NCI-H187 (cell line): Measurements from ENCODE around the gene GSE1.

Source experiments
- DNase-seq, 2 experiments: peaks; one replicate each; lab custom pipeline; 2025; lab: John Stamatoyannopoulos, UW

Gene GSE1

DNA sequence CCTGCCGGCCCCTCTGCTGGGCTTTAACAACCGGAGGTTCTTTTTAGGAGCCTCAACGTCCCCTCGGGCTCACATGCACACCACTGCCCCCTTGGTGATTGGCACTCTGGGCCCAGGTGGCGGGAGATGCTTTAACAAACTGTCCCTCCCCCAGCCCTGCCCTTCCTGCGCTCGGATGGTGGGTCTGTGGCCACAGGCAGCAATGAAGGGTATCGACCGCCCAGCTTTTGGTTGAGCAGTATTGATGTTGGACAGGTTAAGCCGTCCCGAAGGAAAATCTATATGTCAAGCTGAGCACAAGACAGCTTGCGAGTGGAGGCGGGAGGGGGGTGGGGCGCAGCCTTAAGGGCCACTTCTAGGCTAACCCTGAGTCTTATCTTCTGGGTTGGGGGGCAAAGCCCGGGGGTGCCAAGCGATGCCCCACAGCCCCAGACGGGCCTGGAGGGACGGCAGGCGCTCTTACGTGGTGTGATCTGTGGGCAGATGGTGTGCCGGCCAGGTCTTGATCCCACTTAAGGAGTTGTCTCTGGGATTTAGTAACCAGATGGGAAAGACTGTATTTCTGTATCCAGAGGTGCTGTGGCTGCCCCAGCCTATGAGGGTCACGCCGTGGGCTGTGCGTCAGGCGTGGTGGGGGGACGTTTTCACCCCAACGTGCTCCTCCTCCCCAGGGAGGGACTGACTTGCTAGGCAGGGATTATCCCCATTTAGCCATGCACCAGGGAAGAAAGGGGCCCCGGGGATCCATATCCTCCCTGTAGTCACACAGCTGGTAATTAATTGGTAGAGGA lies 6.2 kb downstream of the GSE1 start:
- no peak for DNase-seq

DNA sequence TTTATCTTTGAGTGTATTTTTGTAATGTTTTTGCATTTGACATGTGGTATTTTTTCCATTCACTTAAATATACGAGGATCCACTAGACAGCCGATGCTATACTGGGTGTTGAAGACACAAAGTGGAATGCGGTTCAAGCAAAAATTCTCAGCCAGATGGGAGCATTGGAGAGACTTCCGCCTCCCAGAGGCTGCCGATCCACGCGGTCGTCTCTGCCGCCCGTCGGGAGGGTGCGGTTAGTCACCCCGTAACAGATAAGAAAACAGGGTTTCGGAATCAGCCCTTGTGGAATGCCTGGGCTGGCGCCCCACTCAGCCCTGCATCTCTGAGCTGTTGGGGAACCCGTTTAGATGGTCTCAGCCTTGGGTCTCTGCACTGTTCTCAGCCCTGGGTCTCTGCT lies 7.3 kb downstream of the GSE1 start:
- DNase-seq: no peak

DNA sequence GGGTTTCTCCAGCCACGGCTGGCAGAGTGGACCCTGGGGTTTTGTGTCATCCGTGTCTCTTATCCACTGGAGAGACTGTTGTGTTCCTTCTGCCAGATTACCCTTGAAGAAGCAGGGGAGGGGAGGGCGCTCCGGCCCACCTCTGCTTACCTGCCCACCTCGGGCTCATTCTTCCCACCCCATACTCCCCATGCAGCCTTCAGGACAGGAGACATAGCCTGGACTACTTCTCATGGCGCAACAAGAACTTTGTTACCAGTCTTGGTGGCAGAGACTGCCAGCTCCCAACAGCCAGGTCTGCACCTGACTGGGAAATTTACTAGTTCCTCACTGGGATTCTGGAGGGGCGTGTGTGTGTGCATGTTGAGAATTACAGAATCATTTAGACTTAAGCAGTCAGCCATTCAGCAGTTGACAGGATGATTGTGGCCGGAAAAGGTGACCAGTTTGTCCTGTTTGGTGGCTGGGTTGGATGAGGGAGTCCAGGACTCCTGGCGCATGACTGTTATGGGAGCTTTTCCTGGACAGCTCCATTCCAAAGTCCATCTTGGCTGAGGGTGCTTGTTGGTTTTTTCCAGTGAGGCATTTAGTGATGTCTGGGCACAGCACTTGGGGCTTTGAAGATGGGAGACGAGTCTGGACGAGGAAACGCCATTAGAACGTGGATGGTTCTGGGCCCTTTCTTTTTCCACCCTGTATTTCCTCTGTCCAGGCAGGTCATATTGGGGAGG lies 8.7 kb downstream of the GSE1 start:
- DNase-seq: no peak

DNA sequence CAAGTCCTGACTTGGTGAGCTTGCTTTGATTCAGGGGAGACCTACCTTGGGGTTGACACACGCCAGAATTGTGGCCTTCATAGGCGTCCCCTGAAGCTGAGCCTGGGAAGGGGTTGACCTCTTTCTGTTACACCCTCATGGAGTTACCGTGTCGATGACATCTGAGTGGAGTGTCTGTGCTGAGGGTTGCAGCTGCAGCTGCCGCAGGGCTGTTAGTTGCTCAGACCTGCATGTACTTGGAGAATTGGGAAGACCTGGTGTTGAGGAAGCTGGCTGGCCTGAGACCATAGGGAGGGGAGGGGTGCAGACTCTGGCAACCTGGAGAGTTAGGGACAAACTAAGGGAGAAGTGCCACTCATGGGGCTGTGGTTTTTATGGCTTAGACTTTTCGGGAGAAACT lies 9.6 kb downstream of the GSE1 start:
- DNase-seq: no peak

DNA sequence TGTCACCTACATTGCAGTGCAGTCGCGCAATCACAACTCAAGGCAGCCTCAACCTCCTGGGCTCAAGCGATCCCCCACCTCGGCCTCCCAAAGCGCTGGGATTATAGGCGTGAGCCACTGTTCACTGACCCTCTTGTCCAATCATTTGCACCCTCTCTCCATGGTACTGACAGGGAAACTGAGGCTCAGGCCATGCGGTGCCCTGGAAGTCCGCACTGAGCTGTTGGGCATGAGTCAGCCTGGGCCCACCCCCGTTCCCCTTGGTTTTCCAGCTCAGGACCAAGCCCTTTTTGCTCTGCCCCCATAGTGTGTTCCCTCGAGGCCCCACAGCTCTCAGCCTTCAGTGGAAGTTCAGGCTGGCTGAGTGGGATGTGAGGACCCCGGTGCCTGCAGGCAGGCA lies 10.1 kb downstream of the GSE1 start:
- no peak for DNase-seq

DNA sequence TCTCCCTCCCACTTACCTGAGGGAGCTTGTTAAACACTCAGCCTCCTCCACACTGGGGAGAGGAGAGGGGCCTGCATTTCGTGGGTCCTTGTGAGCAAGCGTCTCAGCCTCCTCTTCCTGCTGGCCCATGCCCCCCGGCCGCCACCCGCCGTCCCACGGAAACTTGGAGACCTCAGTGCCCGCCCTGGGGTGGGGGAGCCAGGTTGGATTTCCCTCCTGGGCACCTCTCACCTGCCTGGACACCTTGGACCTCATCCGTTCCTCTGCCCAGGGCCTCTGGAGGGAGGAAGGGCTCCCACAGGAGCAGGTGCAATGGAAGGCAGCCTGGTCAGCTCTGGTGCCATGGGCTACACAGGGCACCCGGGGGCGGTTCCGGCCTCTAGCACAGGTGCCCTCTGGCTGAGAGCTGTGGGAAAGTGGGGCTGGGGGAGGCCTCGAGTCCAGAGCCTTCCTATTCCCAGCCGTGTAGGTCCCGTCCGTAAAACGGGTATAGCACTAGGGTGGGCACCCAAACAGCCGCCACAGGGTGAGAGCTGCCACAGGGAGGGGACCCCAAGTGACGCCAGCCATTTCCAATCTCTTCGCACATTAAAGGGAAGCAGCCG lies 11.0 kb downstream of the GSE1 start:
- DNase-seq: no peak

DNA sequence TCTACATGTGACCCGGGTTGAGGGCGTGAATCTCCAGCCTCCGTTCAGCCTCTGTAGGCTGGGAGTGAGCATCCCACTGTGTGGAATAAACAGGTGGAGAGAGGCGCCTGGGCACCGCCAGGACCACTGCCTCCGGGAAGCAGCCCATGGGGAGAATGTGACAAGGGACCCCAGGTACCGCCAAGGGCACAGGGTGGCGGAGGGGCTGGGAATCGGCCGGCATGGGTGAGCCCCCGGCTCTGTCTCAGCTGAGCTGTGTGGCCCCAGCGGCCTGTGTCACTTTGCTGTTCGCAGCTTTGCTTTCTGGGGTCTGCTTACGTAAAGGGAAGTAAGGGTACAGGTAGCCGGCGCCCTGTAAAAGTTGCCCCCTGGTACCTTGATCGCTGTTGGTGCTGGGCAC lies 11.5 kb downstream of the GSE1 start:
- DNase-seq: no peak

DNA sequence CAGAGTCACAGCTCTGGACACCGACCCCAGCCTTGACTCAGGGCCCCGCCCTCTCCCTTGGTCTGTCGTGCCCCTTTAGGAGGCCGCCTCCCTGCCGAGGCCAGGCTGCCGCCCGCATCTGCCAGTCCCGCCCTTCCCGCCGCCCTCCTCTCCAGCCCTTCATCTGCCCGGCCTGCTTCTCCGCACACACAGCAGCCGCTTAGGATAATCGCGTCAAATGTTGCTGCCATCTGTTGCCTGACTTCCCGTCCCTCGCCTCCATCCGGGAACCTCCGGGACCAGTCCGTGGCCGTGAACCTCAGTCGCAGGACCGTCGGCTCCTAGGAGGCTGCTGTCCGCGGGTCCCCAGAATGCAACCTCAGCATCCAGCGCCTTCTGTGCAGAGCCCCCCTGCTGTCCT lies 11.9 kb downstream of the GSE1 start:
- DNase-seq: no peak

DNA sequence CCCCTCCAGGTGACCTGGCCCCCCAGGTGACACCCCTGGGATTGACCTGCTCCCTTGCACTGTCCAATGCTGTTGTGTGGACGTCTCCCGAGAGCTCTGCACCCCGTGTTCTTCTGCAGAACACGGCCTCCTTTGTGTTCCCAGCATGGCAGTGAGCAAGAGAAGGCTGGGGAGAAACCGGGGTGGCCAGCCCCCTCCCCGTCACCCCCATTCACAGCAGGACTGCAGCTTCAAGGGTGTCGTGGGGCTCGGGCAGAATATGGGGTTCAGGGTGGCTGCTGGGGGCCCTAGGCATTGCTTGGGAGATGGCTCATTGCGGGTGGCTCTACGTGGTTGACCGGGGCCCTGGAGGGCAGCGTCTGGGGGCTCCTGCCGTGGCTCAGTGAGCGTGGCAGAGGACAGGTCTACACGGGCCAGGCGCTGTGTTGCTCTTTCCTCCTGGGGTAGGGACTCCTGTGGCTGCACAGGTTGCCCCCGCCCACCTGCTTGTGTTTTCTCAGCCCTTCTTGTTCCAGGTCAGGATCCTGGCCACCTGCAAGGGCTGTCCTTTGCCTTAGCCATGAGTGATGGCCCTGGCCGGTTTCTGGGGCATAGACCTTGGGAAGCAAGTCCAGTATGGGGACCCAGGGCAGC lies 12.5 kb downstream of the GSE1 start:
- DNase-seq: no peak

DNA sequence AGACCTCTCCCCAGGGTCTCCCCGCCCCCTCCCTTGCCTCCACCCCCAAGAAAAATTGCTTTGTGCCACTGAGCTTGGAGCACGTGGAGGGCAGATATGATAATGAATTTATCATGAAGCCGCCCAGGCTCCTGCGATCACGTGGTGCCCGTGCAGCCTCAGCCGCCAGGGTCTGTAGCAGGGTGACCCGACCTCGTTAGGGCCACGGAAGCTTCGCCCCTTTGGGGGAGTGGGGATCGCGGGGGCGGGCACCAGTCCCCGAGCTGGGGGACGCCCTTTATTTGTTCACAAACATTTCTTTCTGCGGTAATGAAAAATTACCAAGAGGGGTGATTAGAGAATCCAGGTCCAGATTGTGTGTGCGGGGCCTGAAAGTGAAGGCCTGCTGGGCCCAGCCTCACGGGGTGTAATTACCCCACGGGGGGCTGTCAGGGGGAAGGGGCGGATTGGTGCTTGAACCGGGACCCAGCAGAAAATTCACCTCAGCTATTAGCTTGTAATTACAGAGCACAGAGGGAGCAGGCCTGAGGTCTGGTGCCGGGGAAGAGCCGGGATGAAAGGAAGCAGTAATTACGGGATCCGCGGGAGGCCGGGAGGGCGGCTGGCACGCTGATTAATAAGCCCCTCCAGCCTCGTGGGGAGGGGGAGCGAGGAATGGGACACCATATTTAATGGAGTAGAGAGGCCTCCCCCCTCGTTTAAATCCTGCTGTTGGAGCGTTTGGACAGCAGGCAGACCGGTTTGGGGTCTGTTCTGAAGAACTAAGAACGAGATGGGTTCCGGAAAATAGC lies 13.3 kb downstream of the GSE1 start:
- no peak for DNase-seq

DNA sequence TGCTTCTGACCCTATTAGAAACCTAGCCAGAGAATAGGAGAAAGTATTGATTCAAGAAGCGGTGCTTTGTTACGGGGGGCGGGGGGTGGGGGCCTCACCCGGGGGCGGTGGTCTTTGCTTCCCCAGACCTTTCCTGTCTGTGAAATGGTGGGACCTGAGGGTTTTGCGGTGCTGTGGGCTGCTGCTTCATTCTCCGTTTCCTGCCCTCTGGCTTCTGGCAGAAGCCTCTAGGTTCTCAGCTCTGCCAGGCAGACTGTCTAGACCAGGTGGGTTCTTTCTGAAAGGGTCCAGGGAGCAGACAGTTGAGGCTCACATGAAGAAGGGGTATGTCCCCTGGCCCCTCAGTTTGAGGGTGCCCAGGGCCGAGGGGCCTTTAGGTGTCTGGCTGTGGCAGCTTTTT lies 14.0 kb downstream of the GSE1 start:
- DNase-seq: no peak

DNA sequence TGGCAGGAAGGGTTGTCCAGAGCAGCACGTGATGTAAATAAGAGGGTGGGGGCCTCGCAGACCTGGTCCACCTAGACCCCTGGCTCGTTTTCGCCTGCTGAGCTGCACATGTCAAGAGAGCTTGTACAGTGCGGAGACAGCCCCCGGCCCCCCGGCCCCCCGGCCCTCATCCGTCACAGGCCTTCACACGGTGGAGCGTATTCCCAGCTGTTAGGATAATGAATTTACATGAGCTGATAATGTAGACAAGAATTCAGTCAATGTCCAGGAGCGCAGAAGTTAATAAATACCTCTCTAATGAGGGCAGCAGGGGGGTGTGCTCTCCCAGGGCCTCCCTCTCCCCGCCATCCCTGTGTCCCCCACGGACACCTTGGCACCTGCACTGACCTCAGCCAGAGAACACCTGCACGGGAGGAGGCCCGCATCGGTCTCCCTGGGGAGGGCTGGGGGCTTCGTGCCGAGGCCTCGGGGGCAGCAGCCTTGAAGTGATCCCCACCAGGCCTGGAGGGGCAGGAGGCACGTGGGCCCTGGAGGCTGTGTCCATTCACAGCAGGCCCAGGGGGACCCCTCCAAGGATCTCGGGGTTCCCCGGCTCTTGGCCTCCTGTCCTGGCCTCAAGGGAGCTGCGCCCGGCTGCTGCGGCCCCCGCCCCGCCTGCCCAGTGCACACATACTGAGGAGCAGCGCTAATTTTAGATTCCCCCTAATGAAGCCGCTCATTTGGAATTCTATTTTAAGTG lies 14.6 kb downstream of the GSE1 start:
- DNase-seq: no peak

DNA sequence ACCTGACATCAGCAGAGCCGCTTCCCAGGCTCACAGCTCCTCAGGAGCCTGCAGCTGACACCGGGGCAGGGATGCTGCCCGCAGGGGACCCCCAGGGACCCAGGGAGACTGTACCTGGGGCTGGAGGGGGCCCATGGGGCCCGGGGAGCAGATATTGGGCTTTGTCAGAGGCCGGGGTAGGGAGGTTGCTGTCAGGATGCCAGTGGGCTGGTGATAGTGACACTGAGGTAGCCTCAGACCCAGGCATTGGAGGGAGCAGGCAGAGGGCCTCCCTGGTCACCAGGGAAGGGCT lies 15.1 kb downstream of the GSE1 start:
- DNase-seq: no peak

DNA sequence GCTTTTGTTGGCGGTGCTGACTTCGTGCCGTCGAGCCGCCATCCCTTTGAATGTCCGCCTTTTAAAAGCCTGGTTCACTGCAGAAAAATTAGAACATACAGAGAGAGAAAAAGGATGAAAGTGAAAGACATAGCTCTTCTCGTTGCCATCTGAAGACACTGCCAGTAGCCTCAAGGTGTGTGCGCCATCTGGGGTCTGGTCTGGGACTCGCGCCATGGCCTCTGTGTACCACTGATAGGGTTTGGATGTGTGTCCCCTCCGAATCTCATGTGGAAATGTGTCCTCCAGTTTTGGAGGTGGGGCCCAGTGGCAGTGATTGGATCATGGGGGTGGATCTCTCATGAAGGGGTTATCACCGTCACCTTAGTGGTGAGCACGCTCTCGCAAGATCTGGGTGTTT lies 15.5 kb downstream of the GSE1 start:
- DNase-seq: no peak

DNA sequence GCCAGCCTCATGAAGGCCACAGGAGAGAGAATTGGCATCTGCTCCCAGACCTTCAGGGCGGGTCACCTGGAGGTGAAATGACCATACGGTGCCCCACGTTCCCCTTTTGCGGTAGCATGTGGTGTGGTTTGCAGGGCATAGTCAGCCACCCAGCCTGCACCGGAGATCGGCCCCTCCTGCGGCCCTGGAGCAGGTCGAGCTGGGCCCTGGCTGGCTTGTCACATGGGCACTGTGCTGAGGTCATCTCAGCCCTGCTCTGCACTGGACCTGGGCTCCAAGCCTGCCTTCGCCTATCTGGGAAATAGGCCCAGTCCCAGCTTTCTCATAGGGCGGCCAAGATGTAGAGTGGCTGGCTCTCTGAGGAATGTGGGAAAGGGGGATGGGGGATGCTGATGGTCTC lies 16.2 kb downstream of the GSE1 start:
- DNase-seq: no peak

DNA sequence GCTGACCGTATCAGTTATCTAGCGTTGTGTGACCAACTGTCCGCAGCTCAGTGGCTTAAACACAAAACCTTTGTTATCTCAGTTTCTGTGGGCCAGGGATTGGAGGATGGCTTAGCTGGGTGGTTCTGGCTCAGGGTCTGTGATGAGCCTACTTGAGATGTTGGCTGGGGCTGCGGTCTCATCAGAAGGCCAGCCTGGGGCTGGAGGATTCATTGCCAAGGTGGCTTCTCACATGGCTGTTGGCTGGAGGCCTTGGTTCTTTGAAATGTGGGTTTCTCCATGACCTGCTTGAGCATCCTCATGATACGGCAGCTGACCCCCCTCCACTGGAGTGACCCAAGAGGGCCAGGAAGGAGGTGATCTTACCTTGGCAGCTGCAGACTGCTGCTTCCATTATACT lies 16.7 kb downstream of the GSE1 start:
- DNase-seq: no peak

DNA sequence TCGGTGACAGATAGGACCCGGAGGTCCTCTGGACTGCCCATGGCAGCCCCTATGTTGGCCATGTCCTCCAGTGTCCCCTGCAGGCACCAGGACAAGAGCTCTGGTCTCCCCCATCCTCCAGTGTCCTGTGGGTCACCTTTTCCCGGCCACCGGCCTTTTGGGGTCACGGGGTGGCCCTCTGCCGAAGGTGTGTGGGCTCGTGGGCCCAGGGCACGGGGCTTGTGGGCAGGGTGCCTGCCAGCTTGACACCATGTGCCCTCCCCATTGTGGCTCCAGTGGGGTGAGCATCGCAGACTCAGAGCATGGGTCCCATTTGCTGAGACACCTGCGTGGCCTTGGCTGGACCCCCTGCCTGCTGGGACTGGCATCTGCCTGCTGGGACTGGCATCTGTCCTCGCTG lies 18.1 kb downstream of the GSE1 start:
- no peak for DNase-seq

DNA sequence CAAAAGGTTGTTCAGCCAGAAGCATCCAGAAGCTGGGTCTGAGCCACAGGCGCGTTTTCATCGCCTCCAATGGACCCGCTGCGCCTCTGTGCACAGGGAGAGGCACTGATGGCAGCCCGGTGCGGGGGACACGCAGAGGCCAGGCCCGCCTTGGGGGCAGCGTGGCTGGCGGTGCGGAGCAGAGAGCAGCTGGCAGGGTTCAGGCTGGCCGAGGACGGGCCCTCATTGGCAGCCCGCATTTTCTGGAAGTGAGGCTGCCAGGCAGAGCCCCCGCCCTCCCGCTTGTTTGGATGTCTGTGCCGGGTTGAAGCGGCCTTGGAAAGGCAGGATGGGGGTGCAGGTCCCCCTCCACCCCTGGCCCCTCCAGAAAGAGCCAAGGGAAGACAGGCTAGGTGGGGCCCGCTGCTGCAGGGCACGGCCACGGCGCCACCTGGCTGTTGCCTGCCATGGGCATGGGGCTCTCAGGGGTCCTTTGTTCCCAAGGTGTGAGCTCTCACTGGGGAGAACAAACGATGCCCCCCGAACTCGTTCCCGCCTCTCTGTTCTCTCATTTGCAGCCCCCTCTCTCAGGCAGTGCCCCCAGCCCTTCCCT lies 18.8 kb downstream of the GSE1 start:
- DNase-seq: no peak

DNA sequence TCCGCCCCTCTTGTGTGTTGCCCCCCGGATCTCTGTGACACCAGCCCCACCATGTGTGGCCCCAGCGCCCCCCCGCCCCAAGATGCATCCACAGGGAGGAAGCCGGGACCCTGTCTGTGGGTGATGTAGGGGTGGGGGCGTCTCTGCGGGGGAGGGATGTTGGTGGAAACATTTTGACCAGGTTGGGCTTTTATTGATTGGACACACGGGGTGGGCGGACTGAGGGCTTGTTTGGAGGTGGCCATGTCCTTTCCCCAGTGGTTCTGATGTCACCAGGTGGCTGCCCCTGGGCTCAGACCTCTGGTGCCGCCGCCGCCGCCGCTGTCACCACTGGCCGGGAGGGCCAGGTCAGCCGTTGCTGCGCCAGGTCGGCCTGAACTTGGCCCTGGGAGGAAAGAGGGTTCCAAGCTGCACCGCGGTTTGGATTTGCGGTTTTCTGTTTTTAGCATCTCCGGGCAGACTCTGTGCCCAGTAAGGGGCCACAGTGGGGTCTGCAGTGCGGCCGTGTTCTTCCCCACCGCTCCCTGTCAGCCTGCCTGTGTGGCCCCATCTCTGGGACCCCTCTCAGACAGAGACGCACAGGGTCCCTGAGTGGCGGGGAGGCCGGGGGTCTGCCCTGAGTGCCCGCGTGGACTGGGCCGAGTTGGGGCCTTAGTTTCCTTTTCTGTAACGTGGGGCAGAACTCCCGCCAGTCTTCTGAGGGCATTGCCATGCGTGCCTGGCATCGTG lies 19.8 kb downstream of the GSE1 start:
- DNase-seq: no peak

DNA sequence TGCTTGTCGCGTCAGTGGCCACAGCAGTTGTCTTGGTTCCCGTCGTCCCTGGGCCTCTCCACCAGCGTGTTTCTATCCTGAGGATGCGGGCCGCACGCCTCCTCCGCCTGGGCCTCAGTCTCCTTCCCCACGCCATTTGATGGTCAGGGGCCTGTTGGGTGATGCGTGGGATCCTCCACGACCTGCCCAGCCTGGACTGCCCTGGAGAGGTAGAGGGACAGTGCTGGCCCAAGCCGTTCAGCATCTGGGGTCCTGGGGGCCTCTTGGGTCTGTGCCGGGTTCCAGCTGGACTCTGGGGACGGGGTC lies 20.3 kb downstream of the GSE1 start:
- DNase-seq: no peak

DNA sequence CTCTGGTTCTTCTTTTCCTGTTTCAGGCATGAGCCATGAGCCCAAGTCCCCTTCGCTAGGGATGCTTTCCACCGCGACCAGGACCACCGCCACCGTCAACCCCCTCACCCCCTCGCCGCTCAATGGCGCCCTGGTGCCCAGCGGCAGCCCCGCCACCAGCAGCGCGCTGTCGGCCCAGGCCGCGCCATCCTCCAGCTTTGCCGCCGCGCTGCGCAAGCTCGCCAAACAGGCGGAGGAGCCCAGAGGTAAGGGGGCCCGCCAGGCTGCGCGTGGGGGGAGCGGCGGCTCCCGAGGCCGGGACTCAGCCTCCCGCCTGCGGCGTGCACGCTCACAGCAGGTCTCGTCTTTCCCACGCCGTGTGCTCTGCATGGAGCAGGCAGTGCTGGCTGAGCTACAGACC lies 20.8 kb downstream of the GSE1 start:
- DNase-seq: no peak
